Measurements from ENCODE around the gene KLHL40. TPM values are rescaled to one million over a fixed set of nuclear protein-coding genes. Genes with fewer than 3 reads are reported as not detected.

Gene KLHL40
- total RNA-seq, 1 donor from 2014 or later = not detected

- peaks cover 4% of the 10 kb centered on the region for H3K9me3 ChIP-seq (ENCODE audit: insufficient read depth, low read depth, low read length)
- H3K4me2 ChIP-seq (ENCODE audit: low read length) = peak overlapping the region; percentile 59
- peaks cover 14% of the 10 kb centered on the region for H3K4me1 ChIP-seq (ENCODE audit: insufficient read depth, low read length)
- no peak for FAIRE-seq
- H3K79me2 ChIP-seq (ENCODE audit: insufficient read depth, low read length) = no peaks in the 10 kb centered on the region
- Mint-ChIP-seq H3K36me3 (ENCODE audit: low read depth, unreplicated experiment) (peaks cover 3% of the 10 kb centered on the region), H3K27me3 (ENCODE audit: low read depth, unreplicated experiment) (peaks cover 15% of the 10 kb centered on the region), H3K4me1 (ENCODE audit: low read depth, unreplicated experiment) (peaks cover 15% of the 10 kb centered on the region), H3K9me3 (ENCODE audit: unreplicated experiment) (peaks cover under 1% of the 10 kb centered on the region), H3K4me3 (ENCODE audit: unreplicated experiment) (no peak overlapping the region), H3K27ac (ENCODE audit: unreplicated experiment) (no peak overlapping the region)
- no peaks in the 10 kb centered on the region for H4K20me1 ChIP-seq (ENCODE audit: insufficient read depth, low read length)
- no peak overlapping the region for H3K9ac ChIP-seq (ENCODE audit: low read length)
- H3K4me3 ChIP-seq (ENCODE audit: insufficient read depth, low read depth, low read length) = no peak overlapping the region
- no peaks in the 10 kb centered on the region for H3K36me3 ChIP-seq (ENCODE audit: insufficient read depth, low read length)
- no peak overlapping the region for H2AFZ ChIP-seq (ENCODE audit: low read depth, low read length)
- TF ChIP-seq CTCF (IDR thresholded peaks at IDR 0.05; ENCODE audit: insufficient read depth, low read depth, low read length) = no peak
- no peak for TF ChIP-seq EZH2 (IDR thresholded peaks at IDR 0.05; ENCODE audit: insufficient read depth, low read length)
- H3K27ac ChIP-seq (ENCODE audit: low read depth, low read length) = no peak overlapping the region
- DNase-seq (ENCODE audit: low read depth) = no peak
- peaks cover 15% of the 10 kb centered on the region for H3K27me3 ChIP-seq (ENCODE audit: insufficient read depth, low read length)
Observed at GRCh38 chr3:42684632-42685362, 540 bp upstream of the KLHL40 start.

DNA sequence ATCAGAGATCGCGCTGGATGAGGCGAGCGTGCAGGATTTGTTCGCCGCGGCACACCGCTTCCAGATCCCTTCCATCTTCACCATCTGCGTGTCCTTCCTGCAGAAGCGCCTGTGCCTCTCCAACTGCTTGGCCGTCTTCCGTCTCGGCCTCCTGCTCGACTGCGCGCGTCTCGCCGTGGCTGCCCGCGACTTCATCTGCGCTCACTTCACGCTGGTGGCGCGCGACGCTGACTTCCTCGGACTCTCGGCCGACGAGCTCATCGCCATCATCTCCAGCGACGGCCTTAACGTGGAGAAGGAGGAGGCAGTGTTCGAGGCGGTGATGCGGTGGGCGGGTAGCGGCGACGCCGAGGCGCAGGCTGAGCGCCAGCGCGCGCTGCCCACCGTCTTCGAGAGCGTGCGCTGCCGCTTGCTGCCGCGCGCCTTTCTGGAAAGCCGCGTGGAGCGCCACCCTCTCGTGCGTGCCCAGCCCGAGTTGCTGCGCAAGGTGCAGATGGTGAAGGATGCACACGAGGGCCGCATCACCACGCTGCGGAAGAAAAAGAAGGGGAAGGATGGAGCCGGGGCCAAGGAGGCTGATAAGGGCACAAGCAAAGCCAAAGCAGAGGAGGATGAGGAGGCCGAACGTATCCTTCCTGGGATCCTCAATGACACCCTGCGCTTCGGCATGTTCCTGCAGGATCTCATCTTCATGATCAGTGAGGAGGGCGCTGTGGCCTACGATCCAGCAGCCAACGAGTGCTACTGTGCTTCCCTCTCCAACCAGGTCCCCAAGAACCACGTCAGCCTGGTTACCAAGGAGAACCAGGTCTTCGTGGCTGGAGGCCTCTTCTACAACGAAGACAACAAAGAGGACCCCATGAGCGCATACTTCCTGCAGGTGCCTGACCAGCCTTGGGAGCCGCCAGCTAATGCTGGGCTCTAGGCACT, 819 bp downstream of the KLHL40 start:
- no peak for DNase-seq (ENCODE audit: low read depth)
- H3K27me3 ChIP-seq (ENCODE audit: insufficient read depth, low read length) = peaks cover 21% of the 10 kb centered on the region
- H3K27ac ChIP-seq (ENCODE audit: low read depth, low read length) = no peak overlapping the region
- peak overlapping the region; percentile 78 for H2AFZ ChIP-seq (ENCODE audit: low read depth, low read length)
- no peak for FAIRE-seq
- no peak overlapping the region for H3K4me3 Mint-ChIP-seq (ENCODE audit: unreplicated experiment)
- H3K4me3 ChIP-seq (ENCODE audit: insufficient read depth, low read depth, low read length) = peak overlapping the region; percentile 44
- H3K9ac ChIP-seq (ENCODE audit: low read length) = no peak overlapping the region
- H3K4me2 ChIP-seq (ENCODE audit: low read length) = peak overlapping the region; percentile 75
- peaks cover 6% of the 10 kb centered on the region for H3K4me1 ChIP-seq (ENCODE audit: insufficient read depth, low read length)
- peaks cover 7% of the 10 kb centered on the region for H3K4me1 Mint-ChIP-seq (ENCODE audit: low read depth, unreplicated experiment)
- H4K20me1 ChIP-seq (ENCODE audit: insufficient read depth, low read length) = no peaks in the 10 kb centered on the region
- no peaks in the 10 kb centered on the region for H3K9me3 Mint-ChIP-seq (ENCODE audit: unreplicated experiment)
- peak; percentile 67 for TF ChIP-seq EZH2 (IDR thresholded peaks at IDR 0.05; ENCODE audit: insufficient read depth, low read length)
- TF ChIP-seq CTCF (IDR thresholded peaks at IDR 0.05; ENCODE audit: insufficient read depth, low read depth, low read length) = no peak
- peaks cover 4% of the 10 kb centered on the region for H3K9me3 ChIP-seq (ENCODE audit: insufficient read depth, low read depth, low read length)
- H3K27ac Mint-ChIP-seq (ENCODE audit: unreplicated experiment) = no peak overlapping the region
- no peaks in the 10 kb centered on the region for H3K36me3 ChIP-seq (ENCODE audit: insufficient read depth, low read length)
- H3K27me3 Mint-ChIP-seq (ENCODE audit: low read depth, unreplicated experiment) = peaks cover 25% of the 10 kb centered on the region
- H3K79me2 ChIP-seq (ENCODE audit: insufficient read depth, low read length) = no peaks in the 10 kb centered on the region
- no peaks in the 10 kb centered on the region for H3K36me3 Mint-ChIP-seq (ENCODE audit: low read depth, unreplicated experiment)
